CD1c-positive myeloid dendritic cell (primary cell): Measurements from ENCODE around the gene CLDN14.

Experiments used
- DNase-seq: peaks from one replicate; pipeline ENCODE4 v3.0.0-alpha.2; 2016; ENCODE audit errors: extremely low spot score

The CLDN14 gene

GRCh38 chr21:36479415-36480402 is at the start of gene CLDN14:
CLDN14 (minus strand) TSS chr21:36480122; CDS start chr21:36461695, 18,427 bp downstream.
- no peak for DNase-seq

- no peak for DNase-seq
Observed at GRCh38 chr21:36528716-36529115, 48.8 kb upstream of the CLDN14 start.

GRCh38 chr21:36527317-36527716 is 47.4 kb upstream of the CLDN14 start:
- no peak for DNase-seq

- no peak for DNase-seq
Observed at GRCh38 chr21:36526104-36526503, 46.2 kb upstream of the CLDN14 start.

GRCh38 chr21:36524477-36524876 is 44.6 kb upstream of the CLDN14 start:
- no peak for DNase-seq

- DNase-seq: no peak
Observed at GRCh38 chr21:36522219-36522808, 42.4 kb upstream of the CLDN14 start.

GRCh38 chr21:36518883-36519492 is 39.1 kb upstream of the CLDN14 start:
- DNase-seq: no peak

GRCh38 chr21:36517366-36518075 is 37.6 kb upstream of the CLDN14 start:
- DNase-seq: no peak

- no peak for DNase-seq
Observed at GRCh38 chr21:36516281-36516680, 36.4 kb upstream of the CLDN14 start.

- no peak for DNase-seq
Observed at GRCh38 chr21:36513430-36513829, 33.5 kb upstream of the CLDN14 start.

- DNase-seq: no peak
Observed at GRCh38 chr21:36512971-36513370, 33.0 kb upstream of the CLDN14 start.

- DNase-seq: no peak
Observed at GRCh38 chr21:36511484-36512220, 31.7 kb upstream of the CLDN14 start.

GRCh38 chr21:36510911-36511310 is 31.0 kb upstream of the CLDN14 start:
- no peak for DNase-seq

- no peak for DNase-seq
Observed at GRCh38 chr21:36509973-36510664, 30.2 kb upstream of the CLDN14 start.

GRCh38 chr21:36508948-36509347 is 29.0 kb upstream of the CLDN14 start:
- DNase-seq: no peak

GRCh38 chr21:36507397-36508018 is 27.6 kb upstream of the CLDN14 start:
- no peak for DNase-seq

GRCh38 chr21:36506482-36506881 is 26.6 kb upstream of the CLDN14 start:
- no peak for DNase-seq

GRCh38 chr21:36504067-36505058 is 24.4 kb upstream of the CLDN14 start:
- DNase-seq: peak; percentile 67

GRCh38 chr21:36502365-36502764 is 22.4 kb upstream of the CLDN14 start:
- DNase-seq: no peak
